Measurements from ENCODE around the gene ALG14. TPM values are rescaled to one million over a fixed set of nuclear protein-coding genes. Genes with fewer than 3 reads are reported as not detected.
A peak's percentile ranks its signal among the peaks of the same experiment; 100 is the strongest.

ALG14 gene
- total RNA-seq, 1 donor from 2014 or later = 0.74 TPM

GRCh38 chr1:94962409-94963265 is 110.1 kb downstream of the ALG14 start:
- intact Hi-C loops (cut with DNase I) = no loop called here
- Histone ChIP-seq H3K4me1 (peaks cover 22% of the 10 kb centered on the region), H3K36me3 (no peaks in the 10 kb centered on the region), H3K4me3 (peak overlapping the region; percentile 36 to 43), H3K27me3 (no peaks in the 10 kb centered on the region), H3K27ac (peak overlapping the region; percentile 87), H3K9me3 (no peaks in the 10 kb centered on the region)
- no peak for DNase-seq (ENCODE audit: extremely low spot score in 2 of 2)
- peak in 1 of 2 donors; percentile 10 for TF ChIP-seq POLR2AphosphoS5 (IDR thresholded peaks at IDR 0.05; ENCODE audit: insufficient read depth in 1 of 2, low read depth in 1 of 2)
- TF ChIP-seq CTCF (IDR thresholded peaks at IDR 0.05) = no peak

- Histone ChIP-seq H3K4me3 (peak overlapping the region in 1 of 2 donors; percentile 36), H3K27me3 (no peaks in the 10 kb centered on the region), H3K27ac (peak overlapping the region; percentile 87), H3K36me3 (no peaks in the 10 kb centered on the region), H3K4me1 (peaks cover 22% of the 10 kb centered on the region), H3K9me3 (no peaks in the 10 kb centered on the region)
- intact Hi-C loops (cut with DNase I) = no loop called here
- DNase-seq (ENCODE audit: extremely low spot score in 2 of 2) = no peak
- TF ChIP-seq POLR2A (IDR thresholded peaks at IDR 0.05) (no peak), CTCF (IDR thresholded peaks at IDR 0.05) (no peak), POLR2AphosphoS5 (IDR thresholded peaks at IDR 0.05; ENCODE audit: insufficient read depth in 1 of 2, low read depth in 1 of 2) (no peak)
These were observed 110.8 kb downstream of the ALG14 start for GRCh38 chr1:94961988-94962387.

GRCh38 chr1:94961582-94961981 is 111.2 kb downstream of the ALG14 start:
- Histone ChIP-seq H3K4me3 (no peak overlapping the region), H3K9me3 (no peaks in the 10 kb centered on the region), H3K36me3 (no peaks in the 10 kb centered on the region), H3K27ac (peak overlapping the region; percentile 87), H3K4me1 (peaks cover 24% of the 10 kb centered on the region), H3K27me3 (no peaks in the 10 kb centered on the region)
- intact Hi-C loops (cut with DNase I) = no loop called here
- DNase-seq (ENCODE audit: extremely low spot score in 2 of 2) = no peak
- no peak for TF ChIP-seq POLR2AphosphoS5 (IDR thresholded peaks at IDR 0.05; ENCODE audit: insufficient read depth in 1 of 2, low read depth in 1 of 2)
- no peak for TF ChIP-seq CTCF (IDR thresholded peaks at IDR 0.05)
- TF ChIP-seq POLR2A (IDR thresholded peaks at IDR 0.05) = no peak

GRCh38 chr1:94958081-94958480 is 114.7 kb downstream of the ALG14 start:
- intact Hi-C loops (cut with DNase I) = no loop called here
- Histone ChIP-seq H3K27me3 (no peaks in the 10 kb centered on the region), H3K9me3 (no peaks in the 10 kb centered on the region), H3K4me1 (peaks cover 45% of the 10 kb centered on the region), H3K36me3 (no peaks in the 10 kb centered on the region), H3K4me3 (no peak overlapping the region), H3K27ac (no peak overlapping the region)
- DNase-seq (ENCODE audit: extremely low spot score in 2 of 2) = no peak
- TF ChIP-seq POLR2A (IDR thresholded peaks at IDR 0.05) = no peak
- no peak for TF ChIP-seq CTCF (IDR thresholded peaks at IDR 0.05)
- no peak for TF ChIP-seq POLR2AphosphoS5 (IDR thresholded peaks at IDR 0.05; ENCODE audit: insufficient read depth in 1 of 2, low read depth in 1 of 2)
